Naive thymus-derived CD4-positive, alpha-beta T cell (primary cell): ENCODE results near the gene CNTN4. TPM values are rescaled to one million over a fixed set of nuclear protein-coding genes. Genes with fewer than 3 reads are reported as not detected.

Experiments
- ATAC-seq: fragments of 150-1000 bp; cut with Tn5 transposase; 2 replicates; pipeline ENCODE4 v1.10.0; 2021; ENCODE audit warnings: mild to moderate bottlenecking, moderate library complexity
- CTCF ChIA-PET: fragments of 350-600 bp; sonication (Branson Sonifier 250); formaldehyde crosslinking; loops from one replicate; lab custom pipeline; 2021; ENCODE audit warnings: antibody characterized with exemption; lab: Charles Lee
- POLR2A ChIA-PET: fragments of 350-600 bp; sonication (Branson Sonifier 250); formaldehyde crosslinking; loops from one replicate; lab custom pipeline; 2021; ENCODE audit warnings: antibody characterized with exemption, inconsistent platforms; lab: Charles Lee
- DNase-seq, 9 donors: peaks; one replicate each; pipeline versions ENCODE4 v3.0.0 to v3.0.0-alpha.2; 2020 to 2022; ENCODE audit warnings: mixed read lengths in 1 of 9
- H3K27ac ChIP-seq: one replicate; pipeline ENCODE4 v1.7.0; 2013; ENCODE audit warnings: mild to moderate bottlenecking, low read depth, low read length, moderate library complexity
- H3K27me3 ChIP-seq, 2 donors: one replicate each; pipeline ENCODE4 v1.7.0; 2013; ENCODE audit warnings: low read length in 2 of 2, mild to moderate bottlenecking in 2 of 2, moderate library complexity in 2 of 2; ENCODE audit not compliant: control insufficient read depth in 2 of 2, insufficient read depth in 2 of 2
- H3K36me3 ChIP-seq, 3 experiments: 1 replicate in 2 of 3; 2 replicates in 1 of 3; pipeline ENCODE4 v1.7.0; 2013; ENCODE audit warnings: low read length in 3 of 3, mild to moderate bottlenecking in 3 of 3, moderate library complexity in 1 of 3; ENCODE audit not compliant: insufficient read depth in 3 of 3, control insufficient read depth in 2 of 3
- H3K4me1 ChIP-seq, 2 donors: one replicate each; pipeline ENCODE4 v1.7.0; 2013; ENCODE audit warnings: low read length in 2 of 2, mild to moderate bottlenecking in 2 of 2, moderate library complexity in 1 of 2; ENCODE audit not compliant: control insufficient read depth in 2 of 2, insufficient read depth in 2 of 2
- H3K4me3 ChIP-seq: 2 replicates; pipeline ENCODE4 v1.7.0; 2013; ENCODE audit warnings: mild to moderate bottlenecking, low read length
- H3K9me3 ChIP-seq, 3 experiments: 1 replicate in 2 of 3; 2 replicates in 1 of 3; pipeline ENCODE4 v1.7.0; 2013; ENCODE audit warnings: low read length in 3 of 3; ENCODE audit not compliant: control insufficient read depth in 2 of 3
- H3K27ac Mint-ChIP-seq, 9 donors: one replicate each; pipeline ENCODE4 v1.8.0; 2020 to 2022; ENCODE audit warnings: mixed read lengths in 9 of 9, mild to moderate bottlenecking in 8 of 9, moderate library complexity in 5 of 9, inconsistent platforms in 2 of 9
- H3K27me3 Mint-ChIP-seq, 5 donors: one replicate each; pipeline ENCODE4 v1.8.0; 2021 to 2022; ENCODE audit warnings: mixed read lengths in 5 of 5, mild to moderate bottlenecking in 1 of 5
- H3K36me3 Mint-ChIP-seq, 5 donors: one replicate each; pipeline ENCODE4 v1.8.0; 2020 to 2022; ENCODE audit warnings: mixed read lengths in 5 of 5, mild to moderate bottlenecking in 3 of 5, inconsistent platforms in 1 of 5
- H3K4me1 Mint-ChIP-seq, 7 donors: one replicate each; pipeline ENCODE4 v1.8.0; 2020 to 2022; ENCODE audit warnings: mixed read lengths in 7 of 7, mild to moderate bottlenecking in 3 of 7, inconsistent platforms in 1 of 7
- H3K4me3 Mint-ChIP-seq, 10 donors: one replicate each; pipeline ENCODE4 v1.8.0; 2020 to 2022; ENCODE audit warnings: mild to moderate bottlenecking in 10 of 10, mixed read lengths in 10 of 10, moderate library complexity in 6 of 10, inconsistent platforms in 2 of 10
- H3K9me3 Mint-ChIP-seq, 11 donors: one replicate each; pipeline ENCODE4 v1.8.0; 2020 to 2022; ENCODE audit warnings: mixed read lengths in 11 of 11, mild to moderate bottlenecking in 4 of 11, inconsistent platforms in 1 of 11, moderate library complexity in 1 of 11
- intact Hi-C, 2 donors: fragments of 100-400 bp; cut with micrococcal nuclease; formaldehyde crosslinking; loops; one replicate each; pipeline ENCODE4 v1.15.1; 2023
- polyA plus RNA-seq, 2 donors: library from polyadenylated mRNA; unstranded; fragments of 300-500 nt; fragmentation: Illumina TruSeq; gene quantifications; one replicate each; pipeline ENCODE4 v1.2.3, GENCODE V29; 2021
- total RNA-seq, 6 experiments: library from RNA in 5 of 6; stranded (reverse) in 5 of 6; gene quantifications; 1 replicate in 5 of 6; 2 replicates in 1 of 6; pipeline ENCODE4 v1.2.3 and lab custom pipeline; 2021 to 2026

Gene CNTN4
- total and polyA plus RNA-seq, 7 experiments from 2014 or later = not detected

DNA sequence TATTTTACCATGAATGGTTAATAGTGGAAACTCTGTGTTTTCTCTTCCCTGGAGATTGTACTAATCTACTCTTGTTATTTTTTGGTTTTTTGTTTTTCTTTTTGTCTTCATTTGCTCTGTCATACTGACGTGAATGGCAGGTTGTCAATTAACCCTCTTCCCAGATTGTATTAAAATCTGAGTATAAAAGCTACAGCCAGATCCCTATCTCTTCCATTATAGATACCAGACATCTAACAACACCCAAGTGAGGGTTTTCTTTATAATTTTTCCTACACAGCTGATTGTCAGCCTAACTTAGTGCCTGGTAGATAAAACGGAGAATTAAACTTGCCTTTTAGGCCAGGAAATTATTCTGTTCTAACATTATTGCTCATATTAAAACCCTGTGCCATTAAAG is 848.9 kb downstream of the CNTN4 start:
- ATAC-seq (no peak), DNase-seq (no peak)
- Histone ChIP-seq H3K36me3 (no peaks in the 10 kb centered on the region), H3K4me1 (no peaks in the 10 kb centered on the region), H3K9me3 (no peaks in the 10 kb centered on the region), H3K27me3 (no peaks in the 10 kb centered on the region), H3K4me3 (no peak overlapping the region), H3K27ac (no peak overlapping the region)
- Mint-ChIP-seq H3K36me3 (no peaks in the 10 kb centered on the region), H3K27me3 (peaks cover 0 to 16% (median 8%) of the 10 kb centered on the region in 5 donors), H3K27ac (no peak overlapping the region), H3K4me3 (no peak overlapping the region), H3K9me3 (peaks cover 0 to 2% (median 0%) of the 10 kb centered on the region in 11 donors), H3K4me1 (peaks cover 0 to 1% (median 0%) of the 10 kb centered on the region in 7 donors)
- ChIA-PET POLR2A (no interaction called here), CTCF (no interaction called here)
- intact Hi-C loops = no loop called here

DNA sequence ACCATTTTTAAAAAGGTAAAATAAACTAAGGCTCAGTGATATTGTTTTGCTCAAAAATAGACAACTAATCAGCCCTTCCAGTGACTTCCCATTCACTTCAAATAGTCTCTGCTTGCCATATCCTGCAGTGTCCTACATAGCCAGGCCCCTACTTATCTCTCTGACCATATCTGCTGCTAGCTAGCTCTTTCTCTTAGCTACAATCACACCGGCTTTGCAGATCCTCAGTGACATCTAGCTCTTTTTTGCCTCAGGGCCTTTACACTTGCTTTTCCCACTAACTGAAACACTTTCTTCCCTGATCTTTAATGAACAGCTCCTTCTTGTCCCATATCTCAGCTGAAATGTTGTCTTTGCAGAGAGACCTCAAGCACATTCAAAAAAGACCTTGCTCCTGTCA is 850.2 kb downstream of the CNTN4 start:
- ATAC-seq (no peak), DNase-seq (no peak)
- peaks cover 0 to 16% (median 8%) of the 10 kb centered on the region in 5 donors for H3K27me3 Mint-ChIP-seq
- H3K36me3 ChIP-seq = no peaks in the 10 kb centered on the region
- no peak overlapping the region for H3K4me3 ChIP-seq
- no peak overlapping the region for H3K27ac Mint-ChIP-seq
- ChIA-PET POLR2A (no interaction called here), CTCF (no interaction called here)
- peaks cover 0 to 2% (median 0%) of the 10 kb centered on the region in 11 donors for H3K9me3 Mint-ChIP-seq
- peaks cover 0 to 1% (median 0%) of the 10 kb centered on the region in 7 donors for H3K4me1 Mint-ChIP-seq
- no peak overlapping the region for H3K4me3 Mint-ChIP-seq
- intact Hi-C loops = no loop called here
- no peak overlapping the region for H3K27ac ChIP-seq
- no peaks in the 10 kb centered on the region for H3K36me3 Mint-ChIP-seq
- no peaks in the 10 kb centered on the region for H3K27me3 ChIP-seq
- H3K9me3 ChIP-seq = no peaks in the 10 kb centered on the region
- no peaks in the 10 kb centered on the region for H3K4me1 ChIP-seq

DNA sequence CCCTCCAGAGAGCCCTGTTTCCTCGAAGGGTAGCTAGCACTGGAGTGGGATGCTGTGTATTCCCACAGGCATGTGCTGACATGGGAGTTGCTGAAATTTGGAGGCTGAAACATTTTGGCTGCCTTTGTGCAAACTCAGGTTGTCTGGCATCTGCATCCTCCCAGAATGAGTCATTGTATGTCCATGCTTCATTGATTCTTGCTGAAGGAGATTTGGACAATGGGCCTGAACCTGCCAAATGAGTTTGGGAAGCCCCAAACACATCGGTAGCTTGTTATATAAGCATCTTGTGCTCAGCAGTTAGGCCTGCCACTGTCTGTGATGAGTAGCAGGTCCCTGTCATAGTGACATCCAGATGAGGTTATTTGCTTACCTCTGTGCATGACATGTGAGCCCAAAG is 851.5 kb downstream of the CNTN4 start:
- Mint-ChIP-seq H3K36me3 (no peaks in the 10 kb centered on the region), H3K27ac (no peak overlapping the region), H3K9me3 (peaks cover 0 to 2% (median 0%) of the 10 kb centered on the region in 11 donors), H3K27me3 (peaks cover 0 to 13% (median 8%) of the 10 kb centered on the region in 5 donors), H3K4me1 (peaks cover 0 to 1% (median 0%) of the 10 kb centered on the region in 7 donors), H3K4me3 (no peak overlapping the region)
- no peak overlapping the region for H3K4me3 ChIP-seq
- H3K4me1 ChIP-seq = no peaks in the 10 kb centered on the region
- ATAC-seq (no peak), DNase-seq (no peak)
- intact Hi-C loops = no loop called here
- no peak overlapping the region for H3K27ac ChIP-seq
- H3K27me3 ChIP-seq = no peaks in the 10 kb centered on the region
- CTCF ChIA-PET = interaction anchor here (0.6 kb wide), 1 partner anchor 167 kb away, joined by 4 read pairs; no protein-coding TSS in a partner anchor
- no peaks in the 10 kb centered on the region for H3K9me3 ChIP-seq
- H3K36me3 ChIP-seq = no peaks in the 10 kb centered on the region
- POLR2A ChIA-PET = no interaction called here

DNA sequence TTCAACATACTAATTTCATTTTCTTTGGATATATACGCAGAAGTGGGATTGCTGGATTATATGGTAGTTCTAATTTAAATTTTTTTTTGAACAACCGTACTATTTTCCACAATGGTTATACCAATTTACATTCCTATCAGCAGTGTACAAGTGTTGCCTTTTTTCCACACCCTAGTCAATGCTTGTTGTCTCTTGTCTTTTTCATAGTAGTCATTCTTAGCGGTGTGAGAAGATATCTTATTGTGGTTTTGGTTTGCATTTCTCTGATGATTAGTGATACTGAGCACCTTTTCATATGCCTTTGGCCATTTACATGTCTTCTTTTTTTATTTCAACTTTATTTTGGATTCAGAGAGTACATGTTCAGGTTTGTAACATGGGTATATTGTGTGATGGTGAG is 858.4 kb downstream of the CNTN4 start:
- Histone ChIP-seq H3K9me3 (no peaks in the 10 kb centered on the region), H3K4me3 (no peak overlapping the region), H3K27me3 (no peaks in the 10 kb centered on the region), H3K27ac (no peak overlapping the region), H3K36me3 (no peaks in the 10 kb centered on the region), H3K4me1 (no peaks in the 10 kb centered on the region)
- no peaks in the 10 kb centered on the region for H3K4me1 Mint-ChIP-seq
- H3K4me3 Mint-ChIP-seq = no peak overlapping the region
- H3K27ac Mint-ChIP-seq = no peak overlapping the region
- ChIA-PET CTCF (no interaction called here), POLR2A (no interaction called here)
- ATAC-seq (no peak), DNase-seq (no peak)
- intact Hi-C loops = no loop called here
- H3K36me3 Mint-ChIP-seq = no peaks in the 10 kb centered on the region
- H3K27me3 Mint-ChIP-seq = peaks cover 0 to 5% (median 3%) of the 10 kb centered on the region in 5 donors
- no peaks in the 10 kb centered on the region for H3K9me3 Mint-ChIP-seq

DNA sequence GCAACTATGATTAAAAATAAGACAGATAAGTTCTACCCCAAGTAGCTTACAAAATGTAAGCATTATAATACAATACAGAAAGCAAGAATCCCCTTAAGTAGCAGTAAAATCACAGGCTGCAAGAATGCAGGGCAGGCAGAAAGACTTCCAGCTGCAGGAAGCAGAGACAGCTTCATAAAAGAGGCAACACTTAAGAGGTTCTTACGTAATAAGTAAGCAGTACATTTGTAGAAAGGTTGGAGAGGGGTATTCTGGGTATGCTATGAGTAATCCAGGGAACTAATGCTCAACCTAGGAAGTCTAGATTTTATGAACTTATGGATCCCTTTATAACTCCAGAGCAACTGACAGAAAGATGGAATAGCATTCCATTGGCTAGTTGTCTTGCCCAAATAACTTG is 859.9 kb downstream of the CNTN4 start:
- Histone ChIP-seq H3K4me3 (no peak overlapping the region), H3K4me1 (no peaks in the 10 kb centered on the region), H3K9me3 (no peaks in the 10 kb centered on the region), H3K27me3 (no peaks in the 10 kb centered on the region), H3K27ac (no peak overlapping the region), H3K36me3 (no peaks in the 10 kb centered on the region)
- POLR2A ChIA-PET = no interaction called here
- H3K36me3 Mint-ChIP-seq = no peaks in the 10 kb centered on the region
- peaks cover 0 to 7% (median 3%) of the 10 kb centered on the region in 5 donors for H3K27me3 Mint-ChIP-seq
- no peak overlapping the region for H3K27ac Mint-ChIP-seq
- intact Hi-C loops = no loop called here
- CTCF ChIA-PET = no interaction called here
- H3K4me1 Mint-ChIP-seq = no peaks in the 10 kb centered on the region
- no peaks in the 10 kb centered on the region for H3K9me3 Mint-ChIP-seq
- DNase-seq (no peak), ATAC-seq (no peak)
- H3K4me3 Mint-ChIP-seq = no peak overlapping the region

DNA sequence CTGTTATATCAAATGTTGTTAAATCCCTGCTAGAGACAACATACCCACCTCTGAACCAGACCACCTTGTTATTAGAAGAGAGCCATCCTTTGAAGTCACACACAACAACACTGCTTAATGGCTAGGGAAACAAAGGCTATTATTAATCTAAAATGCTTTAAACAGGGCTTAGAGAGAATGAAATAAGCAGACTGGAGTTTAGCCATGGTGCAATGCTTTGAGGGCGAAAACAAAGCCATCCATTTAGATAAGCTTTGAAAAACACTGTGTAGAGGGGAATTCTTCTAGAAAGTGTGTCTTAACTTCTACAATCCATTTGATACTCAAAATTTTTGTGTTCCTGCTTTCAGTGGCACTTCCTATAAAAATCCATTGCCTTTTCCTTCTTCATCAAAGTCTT is 862.9 kb downstream of the CNTN4 start:
- H3K27me3 ChIP-seq = no peaks in the 10 kb centered on the region
- no peaks in the 10 kb centered on the region for H3K9me3 Mint-ChIP-seq
- no peaks in the 10 kb centered on the region for H3K4me1 ChIP-seq
- no peak overlapping the region for H3K4me3 Mint-ChIP-seq
- H3K27me3 Mint-ChIP-seq = peaks cover 0 to 12% (median 8%) of the 10 kb centered on the region in 5 donors
- intact Hi-C loops = no loop called here
- H3K27ac Mint-ChIP-seq = no peak overlapping the region
- no peaks in the 10 kb centered on the region for H3K4me1 Mint-ChIP-seq
- H3K4me3 ChIP-seq = no peak overlapping the region
- CTCF ChIA-PET = no interaction called here
- no peaks in the 10 kb centered on the region for H3K36me3 ChIP-seq
- H3K36me3 Mint-ChIP-seq = no peaks in the 10 kb centered on the region
- no peaks in the 10 kb centered on the region for H3K9me3 ChIP-seq
- POLR2A ChIA-PET = no interaction called here
- no peak for DNase-seq
- no peak overlapping the region for H3K27ac ChIP-seq
- ATAC-seq = no peak

DNA sequence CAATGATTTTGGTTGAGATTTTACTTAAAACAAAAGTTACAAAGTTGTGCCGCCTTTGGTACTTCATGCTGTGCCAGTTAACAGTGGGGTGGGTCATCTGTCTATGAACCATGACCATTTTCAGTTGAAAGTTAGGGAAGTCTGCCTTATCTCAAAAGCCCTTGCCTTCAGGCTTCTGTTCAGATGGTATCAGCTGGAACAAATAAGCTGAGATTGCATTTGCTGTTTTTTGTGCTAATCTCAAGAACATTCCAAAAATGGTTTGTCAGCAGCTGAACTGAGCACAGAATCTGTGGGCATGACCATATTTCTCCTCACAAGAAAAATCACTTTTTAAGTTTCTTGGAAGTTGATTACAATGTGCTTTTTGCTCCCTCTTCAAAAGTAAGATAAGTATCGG is 869.2 kb downstream of the CNTN4 start:
- Histone ChIP-seq H3K4me3 (no peak overlapping the region), H3K27ac (no peak overlapping the region), H3K27me3 (no peaks in the 10 kb centered on the region), H3K9me3 (no peaks in the 10 kb centered on the region), H3K4me1 (no peaks in the 10 kb centered on the region), H3K36me3 (no peaks in the 10 kb centered on the region)
- Mint-ChIP-seq H3K9me3 (no peaks in the 10 kb centered on the region), H3K27me3 (peaks cover 5 to 27% (median 8%) of the 10 kb centered on the region in 5 donors), H3K4me1 (no peaks in the 10 kb centered on the region), H3K36me3 (no peaks in the 10 kb centered on the region), H3K4me3 (no peak overlapping the region), H3K27ac (no peak overlapping the region)
- ChIA-PET POLR2A (no interaction called here), CTCF (no interaction called here)
- ATAC-seq (no peak), DNase-seq (no peak)
- intact Hi-C loops = no loop called here
